Uterus (tissue), 4 donors: ENCODE data around the gene CARNS1. TPM values are rescaled to one million over a fixed set of nuclear protein-coding genes. Genes with fewer than 3 reads are reported as not detected.

Experiments
- DNase-seq, 2 donors: peaks; one replicate each; pipeline ENCODE4 v3.0.0-alpha.2; 2019 to 2020
- H3K27ac ChIP-seq, 2 donors: fragments of 200-600 bp; sonication (generic); 1 replicate in 1 of 2; 2 replicates in 1 of 2; pipeline ENCODE4 v1.5.1; 2016 to 2018
- H3K27me3 ChIP-seq, 2 donors: fragments of 200-600 bp; sonication (generic); one replicate each; pipeline ENCODE4 v1.5.1; 2018 to 2019; ENCODE audit warnings: control low read depth in 1 of 2
- H3K36me3 ChIP-seq, 2 donors: fragments of 200-600 bp; sonication (generic); one replicate each; pipeline ENCODE4 v1.5.1; 2019; ENCODE audit warnings: control low read depth in 1 of 2
- H3K4me1 ChIP-seq, 2 donors: fragments of 200-600 bp; sonication (generic); one replicate each; pipeline ENCODE4 v1.5.1; 2018 to 2019; ENCODE audit warnings: control low read depth in 1 of 2
- H3K4me3 ChIP-seq, 2 donors: fragments of 200-600 bp; sonication (generic); 1 replicate in 1 of 2; 2 replicates in 1 of 2; pipeline ENCODE4 v1.5.1; 2018 to 2019; ENCODE audit warnings: mild to moderate bottlenecking in 1 of 2
- H3K9me3 ChIP-seq, 2 donors: fragments of 200-600 bp; sonication (generic); one replicate each; pipeline ENCODE4 v1.5.1; 2019; ENCODE audit warnings: control low read depth in 1 of 2
- CTCF ChIP-seq, 4 experiments: fragments of 200-600 bp in 2 of 4; fragments of 450-650 bp in 2 of 4; sonication (generic) in 2 of 4; IDR thresholded peaks; one replicate each; pipeline ENCODE4 v1.5.1; 2016 to 2019; ENCODE audit warnings: antibody characterized with exemption in 4 of 4, mild to moderate bottlenecking in 2 of 4, moderate library complexity in 1 of 4
- POLR2A ChIP-seq, 2 donors: fragments of 450-650 bp; IDR thresholded peaks; one replicate each; pipeline ENCODE4 v1.6.1; 2016; ENCODE audit warnings: antibody characterized with exemption in 2 of 2, mild to moderate bottlenecking in 1 of 2, moderate library complexity in 1 of 2
- intact Hi-C: fragments of 100-400 bp; cut with DNase I; formaldehyde crosslinking; loops from one replicate; pipeline ENCODE4 v1.15.1; 2023; ENCODE audit warnings: low total_unique reads
- total RNA-seq, 4 donors: library from RNA; depleted of rRNA in 3 of 4; stranded (reverse); fragments of >200 nt in 3 of 4; gene quantifications; one replicate each; pipeline versions ENCODE4 v1.1.0 to v1.2.4, GENCODE V29; 2014 to 2023
- donor health status: DM: yes; HTN: yes; CAD: no.

Gene CARNS1
- total RNA-seq, 4 donors from 2014 or later, result 0.76 to 3.3 TPM; not detected in 2

GRCh38 chr11:67373648-67374570, 41.6 kb upstream of the CARNS1 start:
- Histone ChIP-seq H3K36me3 (no peaks in the 10 kb centered on the region), H3K27ac (peak overlapping the region; percentile 92 to 99), H3K9me3 (no peaks in the 10 kb centered on the region), H3K4me3 (peak overlapping the region; percentile 52 to 85), H3K27me3 (no peaks in the 10 kb centered on the region), H3K4me1 (no peaks in the 10 kb centered on the region)
- peak; percentile 83 to 91 for DNase-seq
- TF ChIP-seq POLR2A (IDR thresholded peaks at IDR 0.05) (peak; percentile 24 to 52), CTCF (IDR thresholded peaks at IDR 0.05) (peak in 3 of 4 experiments; percentile 19 to 62 (median 56))
- intact Hi-C loops, result no loop called here

DNA sequence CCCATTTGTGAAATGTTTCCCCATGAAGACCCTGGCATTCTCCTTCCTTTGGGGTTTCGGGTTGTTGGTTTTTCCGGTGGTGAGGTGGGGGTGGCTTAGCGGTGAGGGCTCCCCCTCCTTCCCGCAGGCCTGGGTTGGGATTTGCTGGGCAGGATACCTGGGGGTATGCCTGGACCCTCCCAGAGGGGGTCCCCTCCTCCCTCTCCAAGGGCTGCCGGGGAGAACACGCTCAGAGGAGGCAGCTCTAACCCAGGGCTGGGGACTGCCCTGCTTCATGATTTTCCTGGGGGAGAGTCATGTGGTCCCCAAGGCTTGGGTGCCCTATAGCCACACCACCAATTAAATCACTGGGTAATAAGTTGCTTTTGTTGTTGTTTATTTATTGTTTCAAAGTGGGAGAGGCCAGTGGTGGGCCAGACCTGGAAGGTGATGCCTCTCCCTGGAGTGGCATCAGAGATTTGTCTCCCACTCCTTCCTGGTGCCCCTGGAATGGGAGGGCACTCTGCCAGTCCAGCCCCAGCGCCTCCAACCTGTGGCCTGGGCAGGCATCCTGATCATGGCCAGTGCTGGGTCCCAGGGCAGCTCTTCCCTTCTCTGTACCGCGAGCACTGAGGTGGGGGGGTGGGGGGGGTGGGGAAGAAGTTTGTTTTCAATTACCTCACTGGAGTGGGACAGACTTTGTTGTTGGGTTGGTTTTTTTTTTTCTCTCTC, 40.8 kb upstream of the CARNS1 start:
- TF ChIP-seq POLR2A (IDR thresholded peaks at IDR 0.05), result no peak
- no peak for TF ChIP-seq CTCF (IDR thresholded peaks at IDR 0.05)
- Histone ChIP-seq H3K36me3 (no peaks in the 10 kb centered on the region), H3K9me3 (no peaks in the 10 kb centered on the region), H3K27me3 (no peaks in the 10 kb centered on the region), H3K4me1 (no peaks in the 10 kb centered on the region), H3K27ac (peak overlapping the region; percentile 92 to 99), H3K4me3 (peak overlapping the region in 1 of 2 donors; percentile 85)
- DNase-seq, result peak in 1 of 2 donors; percentile 42
- intact Hi-C loops, result no loop called here

DNA sequence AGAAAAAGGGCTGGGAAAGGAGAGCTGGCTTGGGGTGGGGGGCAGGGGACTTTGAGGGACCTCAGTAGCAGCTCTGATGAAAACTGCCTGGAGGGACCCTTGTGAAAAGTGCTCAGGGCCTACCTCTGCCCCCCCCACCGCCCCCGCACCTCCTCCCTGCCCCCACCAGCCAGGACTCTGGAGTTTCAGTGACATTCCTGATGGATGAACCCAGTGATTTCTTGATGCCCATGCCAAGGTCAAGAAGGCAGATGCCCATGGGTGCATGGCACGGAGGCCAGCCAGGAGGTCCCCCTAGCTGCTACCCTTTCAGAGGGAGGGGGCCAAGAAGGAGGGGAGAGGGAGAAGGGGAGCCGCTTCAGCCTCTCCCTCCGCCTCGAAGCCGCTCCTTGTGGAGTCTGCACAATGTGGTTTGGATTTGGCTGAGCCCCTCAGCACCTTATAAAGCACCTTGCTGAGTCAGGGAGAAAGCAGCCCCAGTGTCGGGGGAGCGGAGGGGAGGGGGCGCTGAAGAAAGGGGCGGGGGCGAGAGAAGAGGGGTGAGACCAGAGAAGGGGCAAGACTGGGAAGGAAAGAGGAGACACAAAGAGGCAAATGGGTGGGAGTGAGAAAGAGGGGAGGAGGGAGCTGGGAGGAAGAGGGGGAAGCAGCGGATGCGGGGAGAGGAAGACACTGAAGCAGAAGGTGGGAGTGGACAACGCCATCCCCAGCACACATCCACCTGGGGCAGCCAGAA, 40.0 kb upstream of the CARNS1 start:
- no peak overlapping the region for H3K4me3 ChIP-seq
- TF ChIP-seq POLR2A (IDR thresholded peaks at IDR 0.05) (peak in 1 of 2 donors; percentile 0), CTCF (IDR thresholded peaks at IDR 0.05) (no peak)
- H3K9me3 ChIP-seq, result no peaks in the 10 kb centered on the region
- intact Hi-C loops, result no loop called here
- H3K36me3 ChIP-seq, result no peaks in the 10 kb centered on the region
- no peaks in the 10 kb centered on the region for H3K27me3 ChIP-seq
- H3K27ac ChIP-seq, result peak overlapping the region; percentile 92 to 99
- no peaks in the 10 kb centered on the region for H3K4me1 ChIP-seq
- DNase-seq, result peak in 1 of 2 donors; percentile 20

- Histone ChIP-seq H3K4me1 (no peaks in the 10 kb centered on the region), H3K9me3 (no peaks in the 10 kb centered on the region), H3K4me3 (no peak overlapping the region), H3K27me3 (no peaks in the 10 kb centered on the region), H3K36me3 (no peaks in the 10 kb centered on the region), H3K27ac (peak overlapping the region; percentile 92 to 99)
- TF ChIP-seq CTCF (IDR thresholded peaks at IDR 0.05) (no peak), POLR2A (IDR thresholded peaks at IDR 0.05) (no peak)
- no peak for DNase-seq
- intact Hi-C loops, result no loop called here
These were observed 39.2 kb upstream of the CARNS1 start for GRCh38 chr11:67376063-67376820.
